WTC11 (cell line): ENCODE results near the gene CAMK1. TPM values are rescaled to one million over a fixed set of nuclear protein-coding genes. Genes with fewer than 3 reads are reported as not detected.

ENCODE experiments used
- ATF2 ChIP-seq: sonication (generic); formaldehyde crosslinking; IDR thresholded peaks from 2 replicates; pipeline ENCODE4 v1.8.1; 2022; ENCODE audit warnings: low read depth, missing genetic modification reagents, borderline replicate concordance
- CREM ChIP-seq: sonication (generic); formaldehyde crosslinking; IDR thresholded peaks from 2 replicates; pipeline ENCODE4 v1.8.1; 2022; ENCODE audit warnings: mild to moderate bottlenecking, missing genetic modification reagents, moderate library complexity
- EMX1 ChIP-seq: fragments of 250-450 bp; sonication (Bioruptor Pico); IDR thresholded peaks from 2 replicates; pipeline ENCODE4 v1.8.0; 2021; ENCODE audit warnings: mild to moderate bottlenecking
- FOXJ3 ChIP-seq: sonication (generic); formaldehyde crosslinking; IDR thresholded peaks from 2 replicates; pipeline ENCODE4 v1.9.0; 2021; ENCODE audit warnings: missing genetic modification reagents, mild to moderate bottlenecking, borderline replicate concordance
- FOXK1 ChIP-seq: sonication (generic); formaldehyde crosslinking; IDR thresholded peaks from 2 replicates; pipeline ENCODE4 v1.8.0; 2022; ENCODE audit warnings: mild to moderate bottlenecking, moderate library complexity, missing genetic modification reagents
- JUN ChIP-seq: sonication (generic); formaldehyde crosslinking; IDR thresholded peaks from 2 replicates; pipeline ENCODE4 v1.8.0; 2023; ENCODE audit warnings: mild to moderate bottlenecking, missing genetic modification reagents
- MYBL2 ChIP-seq: sonication (generic); formaldehyde crosslinking; IDR thresholded peaks from 2 replicates; pipeline ENCODE4 v1.8.1; 2023; ENCODE audit warnings: mild to moderate bottlenecking, moderate library complexity, missing genetic modification reagents
- NR2C2 ChIP-seq: sonication (generic); formaldehyde crosslinking; IDR thresholded peaks from 2 replicates; pipeline ENCODE4 v1.8.0; 2022; ENCODE audit warnings: mild to moderate bottlenecking, missing genetic modification reagents
- OVOL2 ChIP-seq: fragments of 250-450 bp; sonication (Bioruptor Pico); IDR thresholded peaks from 2 replicates; pipeline ENCODE4 v1.9.0; 2021; ENCODE audit warnings: mild to moderate bottlenecking, borderline replicate concordance
- PRDM15 ChIP-seq: sonication (generic); formaldehyde crosslinking; IDR thresholded peaks from 2 replicates; pipeline ENCODE4 v1.8.0; 2022; ENCODE audit warnings: missing genetic modification reagents
- PREB ChIP-seq: sonication (generic); formaldehyde crosslinking; IDR thresholded peaks from 2 replicates; pipeline ENCODE4 v1.8.1; 2022; ENCODE audit warnings: mild to moderate bottlenecking, missing genetic modification reagents, moderate library complexity, borderline replicate concordance
- TCF7 ChIP-seq: sonication (generic); formaldehyde crosslinking; IDR thresholded peaks from 2 replicates; pipeline ENCODE4 v1.8.0; 2022; ENCODE audit warnings: mild to moderate bottlenecking, low read depth, missing genetic modification reagents, moderate library complexity
- TEAD4 ChIP-seq: sonication (generic); formaldehyde crosslinking; IDR thresholded peaks from 2 replicates; pipeline ENCODE4 v1.8.0; 2022; ENCODE audit warnings: mild to moderate bottlenecking, missing genetic modification reagents
- USF1 ChIP-seq: sonication (generic); formaldehyde crosslinking; IDR thresholded peaks from 2 replicates; pipeline ENCODE4 v1.8.0; 2022; ENCODE audit warnings: mild to moderate bottlenecking, missing genetic modification reagents
- ZNF232 ChIP-seq: sonication (generic); formaldehyde crosslinking; IDR thresholded peaks from 2 replicates; pipeline ENCODE4 v1.8.0; 2022; ENCODE audit warnings: mild to moderate bottlenecking, missing genetic modification reagents
- ZNF423 ChIP-seq: fragments of 250-450 bp; sonication (Bioruptor Pico); IDR thresholded peaks from 2 replicates; pipeline ENCODE4 v2.1.2; 2022; ENCODE audit warnings: mild to moderate bottlenecking, moderate library complexity
- ZNF512 ChIP-seq: sonication (generic); formaldehyde crosslinking; IDR thresholded peaks from 2 replicates; pipeline ENCODE4 v1.8.1; 2022; ENCODE audit warnings: missing genetic modification reagents, borderline replicate concordance
- total RNA-seq: library from RNA; stranded (reverse); gene quantifications from 3 replicates; pipeline ENCODE4 v1.2.3, GENCODE V29; 2021
- TF ChIP-seq, protein P1 (sequence below): sonication (generic); formaldehyde crosslinking; IDR thresholded peaks from 2 replicates; pipeline ENCODE4 v1.8.0; 2023; ENCODE audit warnings: mild to moderate bottlenecking, missing genetic modification reagents
- TF ChIP-seq, protein P2 (sequence below): fragments of 250-450 bp; sonication (Bioruptor Pico); IDR thresholded peaks from 2 replicates; pipeline ENCODE4 v2.1.2; 2022; ENCODE audit warnings: mild to moderate bottlenecking, moderate library complexity
- TF ChIP-seq, protein P3 (sequence below): sonication (generic); formaldehyde crosslinking; conservative IDR thresholded peaks from 2 replicates; pipeline ENCODE4 v1.8.1; 2023; ENCODE audit warnings: mild to moderate bottlenecking, low read depth, missing genetic modification reagents, moderate library complexity

Gene CAMK1
- total RNA-seq, 1 experiment from 2014 or later: 3.1 TPM

DNA sequence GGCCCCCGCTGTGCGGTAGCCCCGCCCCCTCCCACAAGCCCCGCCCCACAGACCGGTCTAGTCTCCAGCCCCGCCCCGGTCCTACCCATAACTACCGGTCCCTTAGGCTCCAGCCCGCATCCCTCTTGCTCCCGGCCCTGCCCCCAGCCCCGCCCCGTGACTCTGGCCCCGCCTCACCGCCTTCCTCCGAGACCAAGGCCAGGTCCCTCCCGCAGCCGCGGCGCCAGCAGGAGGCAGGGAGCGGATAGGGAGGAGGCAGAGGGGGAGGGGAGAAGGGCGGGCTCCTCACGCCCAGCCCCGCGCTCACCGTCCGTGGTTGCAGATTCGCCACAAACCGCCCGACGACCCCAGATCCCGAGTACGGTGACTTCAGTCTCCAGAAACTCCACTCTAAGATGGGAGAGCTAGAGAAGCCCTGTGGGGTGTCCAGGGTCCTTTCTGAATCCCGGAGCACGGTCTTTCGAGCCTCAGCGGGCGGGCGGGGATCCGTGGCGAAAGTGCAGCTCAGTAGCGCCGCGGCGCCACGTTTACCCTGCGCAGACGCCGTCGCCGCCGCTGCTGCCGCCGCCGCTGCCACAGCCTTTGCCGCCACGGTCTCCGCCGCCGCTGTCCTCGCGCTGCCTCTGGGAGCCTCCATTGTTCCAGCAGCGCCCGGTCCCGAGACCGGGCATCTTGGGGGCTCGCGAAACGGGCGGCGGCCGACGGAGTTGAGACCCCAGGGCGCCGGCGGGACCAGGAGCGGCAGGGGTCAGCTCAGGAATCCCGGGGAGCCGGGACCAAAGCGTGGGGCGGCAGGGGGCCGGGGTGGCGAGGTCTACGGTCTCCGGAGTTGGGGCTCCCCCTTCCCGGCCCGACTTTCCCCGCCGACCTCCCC is 38.3 kb downstream of the CAMK1 start, which contains the start of gene BRPF1 (continued):
- TF ChIP-seq EMX1 (no peak), FOXJ3 (CRISPR knock-in tag) (no peak), OVOL2 (CRISPR knock-in tag) (no peak), USF1 (CRISPR knock-in tag) (no peak), PRDM15 (CRISPR knock-in tag) (peak; percentile 35; the same call in 1 of the 2 replicates), FOXK1 (CRISPR knock-in tag) (peak; percentile 83; the same call in 1 of the 2 replicates), NR2C2 (no peak), JUN (no peak), ZNF232 (CRISPR knock-in tag) (no peak), CREM (CRISPR knock-in tag) (peak; percentile 26; the same call in 1 of the 2 replicates), ZNF512 (no peak), ZNF423 (CRISPR knock-in tag) (peak; percentile 17; the same call in 1 of the 2 replicates), ATF2 (CRISPR knock-in tag) (no peak), TEAD4 (CRISPR knock-in tag) (no peak), MYBL2 (CRISPR knock-in tag) (no peak), TCF7 (CRISPR knock-in tag) (no peak), PREB (CRISPR knock-in tag) (no peak)
- TF ChIP-seq, protein P1, sequence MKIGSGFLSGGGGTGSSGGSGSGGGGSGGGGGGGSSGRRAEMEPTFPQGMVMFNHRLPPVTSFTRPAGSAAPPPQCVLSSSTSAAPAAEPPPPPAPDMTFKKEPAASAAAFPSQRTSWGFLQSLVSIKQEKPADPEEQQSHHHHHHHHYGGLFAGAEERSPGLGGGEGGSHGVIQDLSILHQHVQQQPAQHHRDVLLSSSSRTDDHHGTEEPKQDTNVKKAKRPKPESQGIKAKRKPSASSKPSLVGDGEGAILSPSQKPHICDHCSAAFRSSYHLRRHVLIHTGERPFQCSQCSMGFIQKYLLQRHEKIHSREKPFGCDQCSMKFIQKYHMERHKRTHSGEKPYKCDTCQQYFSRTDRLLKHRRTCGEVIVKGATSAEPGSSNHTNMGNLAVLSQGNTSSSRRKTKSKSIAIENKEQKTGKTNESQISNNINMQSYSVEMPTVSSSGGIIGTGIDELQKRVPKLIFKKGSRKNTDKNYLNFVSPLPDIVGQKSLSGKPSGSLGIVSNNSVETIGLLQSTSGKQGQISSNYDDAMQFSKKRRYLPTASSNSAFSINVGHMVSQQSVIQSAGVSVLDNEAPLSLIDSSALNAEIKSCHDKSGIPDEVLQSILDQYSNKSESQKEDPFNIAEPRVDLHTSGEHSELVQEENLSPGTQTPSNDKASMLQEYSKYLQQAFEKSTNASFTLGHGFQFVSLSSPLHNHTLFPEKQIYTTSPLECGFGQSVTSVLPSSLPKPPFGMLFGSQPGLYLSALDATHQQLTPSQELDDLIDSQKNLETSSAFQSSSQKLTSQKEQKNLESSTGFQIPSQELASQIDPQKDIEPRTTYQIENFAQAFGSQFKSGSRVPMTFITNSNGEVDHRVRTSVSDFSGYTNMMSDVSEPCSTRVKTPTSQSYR: peak; percentile 39; the same call in 1 of the 2 replicates
- TF ChIP-seq, protein P2, sequence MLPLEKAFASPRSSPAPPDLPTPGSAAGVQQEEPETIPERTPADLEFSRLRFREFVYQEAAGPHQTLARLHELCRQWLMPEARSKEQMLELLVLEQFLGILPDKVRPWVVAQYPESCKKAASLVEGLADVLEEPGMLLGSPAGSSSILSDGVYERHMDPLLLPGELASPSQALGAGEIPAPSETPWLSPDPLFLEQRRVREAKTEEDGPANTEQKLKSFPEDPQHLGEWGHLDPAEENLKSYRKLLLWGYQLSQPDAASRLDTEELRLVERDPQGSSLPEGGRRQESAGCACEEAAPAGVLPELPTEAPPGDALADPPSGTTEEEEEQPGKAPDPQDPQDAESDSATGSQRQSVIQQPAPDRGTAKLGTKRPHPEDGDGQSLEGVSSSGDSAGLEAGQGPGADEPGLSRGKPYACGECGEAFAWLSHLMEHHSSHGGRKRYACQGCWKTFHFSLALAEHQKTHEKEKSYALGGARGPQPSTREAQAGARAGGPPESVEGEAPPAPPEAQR (CRISPR knock-in tag): no peak
- TF ChIP-seq, protein P3, sequence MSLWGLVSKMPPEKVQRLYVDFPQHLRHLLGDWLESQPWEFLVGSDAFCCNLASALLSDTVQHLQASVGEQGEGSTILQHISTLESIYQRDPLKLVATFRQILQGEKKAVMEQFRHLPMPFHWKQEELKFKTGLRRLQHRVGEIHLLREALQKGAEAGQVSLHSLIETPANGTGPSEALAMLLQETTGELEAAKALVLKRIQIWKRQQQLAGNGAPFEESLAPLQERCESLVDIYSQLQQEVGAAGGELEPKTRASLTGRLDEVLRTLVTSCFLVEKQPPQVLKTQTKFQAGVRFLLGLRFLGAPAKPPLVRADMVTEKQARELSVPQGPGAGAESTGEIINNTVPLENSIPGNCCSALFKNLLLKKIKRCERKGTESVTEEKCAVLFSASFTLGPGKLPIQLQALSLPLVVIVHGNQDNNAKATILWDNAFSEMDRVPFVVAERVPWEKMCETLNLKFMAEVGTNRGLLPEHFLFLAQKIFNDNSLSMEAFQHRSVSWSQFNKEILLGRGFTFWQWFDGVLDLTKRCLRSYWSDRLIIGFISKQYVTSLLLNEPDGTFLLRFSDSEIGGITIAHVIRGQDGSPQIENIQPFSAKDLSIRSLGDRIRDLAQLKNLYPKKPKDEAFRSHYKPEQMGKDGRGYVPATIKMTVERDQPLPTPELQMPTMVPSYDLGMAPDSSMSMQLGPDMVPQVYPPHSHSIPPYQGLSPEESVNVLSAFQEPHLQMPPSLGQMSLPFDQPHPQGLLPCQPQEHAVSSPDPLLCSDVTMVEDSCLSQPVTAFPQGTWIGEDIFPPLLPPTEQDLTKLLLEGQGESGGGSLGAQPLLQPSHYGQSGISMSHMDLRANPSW (CRISPR knock-in tag): no peak
